Measurements from ENCODE around the gene E2F1. TPM values are rescaled to one million over a fixed set of nuclear protein-coding genes. Genes with fewer than 3 reads are reported as not detected.

Gene E2F1
- total and polyA plus RNA-seq, 2 donors (not counting 1 experiment from before 2014, with no cell fraction given): 2.4 to 2.7 TPM

DNA sequence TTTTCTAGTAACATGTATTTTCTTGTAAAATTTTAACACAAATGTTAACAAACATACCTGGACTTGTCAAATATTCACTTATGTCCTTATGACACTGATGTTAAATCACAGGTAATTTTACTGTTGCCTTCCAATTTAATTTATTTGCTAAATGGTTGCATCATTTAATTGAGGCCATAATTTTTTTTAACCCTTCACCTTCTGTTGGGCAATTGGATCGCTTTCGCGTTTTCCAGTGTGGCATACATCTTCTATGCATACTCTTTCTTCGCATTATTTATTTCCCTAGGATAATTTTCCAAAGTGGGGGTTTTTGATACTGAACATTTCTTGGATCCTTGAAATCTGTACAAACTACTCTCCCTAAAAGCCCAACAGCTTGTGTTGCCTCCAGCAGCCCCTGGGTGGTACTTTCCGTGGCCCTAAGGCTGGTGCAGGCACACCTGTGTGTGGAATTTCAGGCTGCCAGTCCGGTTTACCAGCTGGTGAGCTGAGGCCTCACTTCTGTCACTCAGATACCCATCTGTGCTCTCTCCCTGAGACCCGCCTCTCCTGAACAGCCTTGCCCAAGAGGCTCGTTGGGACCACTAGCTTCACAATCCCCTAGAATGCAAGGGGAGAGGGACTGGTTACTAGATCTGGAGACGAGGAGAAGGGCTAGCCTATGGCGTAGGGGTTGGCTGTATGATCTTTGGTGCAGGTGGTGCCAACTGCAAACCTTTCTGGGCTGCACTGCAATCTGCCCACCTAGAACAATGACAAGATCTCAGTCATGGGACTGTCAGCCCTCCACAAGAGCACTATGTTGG lies 35.2 kb downstream of the E2F1 start:
- ATAC-seq (ENCODE audit: low read depth): no peak
- Mint-ChIP-seq H3K4me3 (no peak overlapping the region), H3K27me3 (no peaks in the 10 kb centered on the region), H3K4me1 (peaks cover 9% of the 10 kb centered on the region), H3K9me3 (ENCODE audit: insufficient read depth) (no peaks in the 10 kb centered on the region), H3K27ac (no peak overlapping the region)
- no peak overlapping the region for H3K4me3 ChIP-seq (ENCODE audit: control extremely low read depth in 1 of 5, extremely low read depth in 1 of 5, insufficient read depth in 1 of 5, low read depth in 2 of 5, low read length in 4 of 5)
- no peak for TF ChIP-seq EZH2 (IDR thresholded peaks at IDR 0.05; ENCODE audit: borderline replicate concordance, insufficient read depth, low read depth, low read length, poor library complexity, severe bottlenecking)
- TF ChIP-seq, protein P1, sequence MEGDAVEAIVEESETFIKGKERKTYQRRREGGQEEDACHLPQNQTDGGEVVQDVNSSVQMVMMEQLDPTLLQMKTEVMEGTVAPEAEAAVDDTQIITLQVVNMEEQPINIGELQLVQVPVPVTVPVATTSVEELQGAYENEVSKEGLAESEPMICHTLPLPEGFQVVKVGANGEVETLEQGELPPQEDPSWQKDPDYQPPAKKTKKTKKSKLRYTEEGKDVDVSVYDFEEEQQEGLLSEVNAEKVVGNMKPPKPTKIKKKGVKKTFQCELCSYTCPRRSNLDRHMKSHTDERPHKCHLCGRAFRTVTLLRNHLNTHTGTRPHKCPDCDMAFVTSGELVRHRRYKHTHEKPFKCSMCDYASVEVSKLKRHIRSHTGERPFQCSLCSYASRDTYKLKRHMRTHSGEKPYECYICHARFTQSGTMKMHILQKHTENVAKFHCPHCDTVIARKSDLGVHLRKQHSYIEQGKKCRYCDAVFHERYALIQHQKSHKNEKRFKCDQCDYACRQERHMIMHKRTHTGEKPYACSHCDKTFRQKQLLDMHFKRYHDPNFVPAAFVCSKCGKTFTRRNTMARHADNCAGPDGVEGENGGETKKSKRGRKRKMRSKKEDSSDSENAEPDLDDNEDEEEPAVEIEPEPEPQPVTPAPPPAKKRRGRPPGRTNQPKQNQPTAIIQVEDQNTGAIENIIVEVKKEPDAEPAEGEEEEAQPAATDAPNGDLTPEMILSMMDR (IDR thresholded peaks at IDR 0.05): no peak
- H4K20me1 ChIP-seq (ENCODE audit: control insufficient read depth, insufficient read depth, low read length, poor library complexity, severe bottlenecking): no peaks in the 10 kb centered on the region
- H3K4me2 ChIP-seq (replicated peaks; ENCODE audit: low read depth, low read length, poor library complexity, severe bottlenecking): no peak overlapping the region
- peaks cover 0 to 9% of the 10 kb centered on the region in 2 donors for H3K4me1 ChIP-seq (ENCODE audit: control insufficient read depth in 2 of 2, insufficient read depth in 2 of 2, low read length in 2 of 2)
- H3K79me2 ChIP-seq (ENCODE audit: control insufficient read depth, insufficient read depth, low read length): no peaks in the 10 kb centered on the region
- no peak overlapping the region for H3K27ac ChIP-seq (ENCODE audit: low read length in 2 of 2)
- H3K9me3 ChIP-seq (ENCODE audit: control extremely low read depth in 1 of 3, control insufficient read depth in 2 of 3, insufficient read depth in 1 of 3, low read length in 2 of 3): no peaks in the 10 kb centered on the region
- H3K36me3 ChIP-seq (replicated peaks in 1 of 2; ENCODE audit: control extremely low read depth in 1 of 2, control insufficient read depth in 1 of 2, extremely low read depth in 1 of 2, insufficient read depth in 2 of 2, low read length in 1 of 2): no peaks in the 10 kb centered on the region
- intact Hi-C loops (cut with micrococcal nuclease): loop anchor here (5.0 kb wide), 1 partner anchor 259 kb away; no protein-coding TSS in a partner anchor
- 100% methylated on average over 3 of the region's 10 CpGs for WGBS (ENCODE audit: insufficient coverage)
- H3K27me3 ChIP-seq (replicated peaks in 1 of 4; ENCODE audit: control extremely low read depth in 1 of 4, control insufficient read depth in 3 of 4, insufficient read depth in 4 of 4, low read length in 3 of 4): no peaks in the 10 kb centered on the region
- no peak overlapping the region for H3K9ac ChIP-seq (ENCODE audit: low read length)
- ChIA-PET CTCF (interaction anchor here (0.6 to 5.4 kb wide), 5 partner anchors 12 to 1025 kb away, joined by 3 to 53 read pairs (median 4); partner anchors contain the start of genes ACTL10 and C20orf144), POLR2A (interaction anchor here (0.5 to 0.6 kb wide), 2 partner anchors 159 to 230 kb away, joined by 3 read pairs; no protein-coding TSS in a partner anchor)
- no peak for DNase-seq
- no peak overlapping the region for H2AFZ ChIP-seq (ENCODE audit: insufficient read depth, low read depth, low read length, poor library complexity, severe bottlenecking)

Measured in B cell (primary cell).